ENCODE data around the gene RUNX1. TPM values are rescaled to one million over a fixed set of nuclear protein-coding genes. Genes with fewer than 3 reads are reported as not detected.

RUNX1 gene
- total RNA-seq, 1 experiment from 2014 or later: 0.52 TPM

DNA sequence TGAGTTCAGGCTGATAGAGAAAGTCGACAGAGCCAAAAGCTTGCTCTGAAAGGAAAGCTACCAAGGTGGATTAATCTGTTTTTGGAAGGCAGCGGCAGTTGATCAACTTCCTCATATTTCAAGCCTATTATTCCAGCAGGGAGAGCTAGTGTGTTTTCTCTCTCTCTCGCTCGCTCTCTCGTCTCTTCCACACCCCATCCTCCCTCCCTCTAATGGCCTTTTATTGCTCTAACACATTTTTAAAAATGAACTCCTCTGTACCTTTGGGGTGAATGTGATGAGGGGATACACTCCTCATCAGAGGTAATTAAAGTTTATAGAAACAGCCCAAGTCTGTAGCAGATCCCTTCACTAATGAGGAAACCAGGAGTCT, 253.9 kb downstream of the RUNX1 start:
- CTCF ChIA-PET: no interaction called here
- Histone ChIP-seq H3K4me1 (ENCODE audit: insufficient read depth, low read length, poor library complexity, severe bottlenecking) (no peaks in the 10 kb centered on the region), H3K27ac (ENCODE audit: low read depth, low read length, poor library complexity, severe bottlenecking) (no peak overlapping the region), H3K36me3 (ENCODE audit: insufficient read depth, low read length, poor library complexity, severe bottlenecking) (no peaks in the 10 kb centered on the region), H3K9me3 (ENCODE audit: low read depth, low read length, poor library complexity, severe bottlenecking) (no peaks in the 10 kb centered on the region), H3K27me3 (replicated peaks; ENCODE audit: insufficient read depth, low read depth, low read length, poor library complexity) (peaks cover 7% of the 10 kb centered on the region), H3K4me3 (ENCODE audit: low read depth, low read length, poor library complexity, severe bottlenecking) (no peak overlapping the region)
- TF ChIP-seq, protein P1, sequence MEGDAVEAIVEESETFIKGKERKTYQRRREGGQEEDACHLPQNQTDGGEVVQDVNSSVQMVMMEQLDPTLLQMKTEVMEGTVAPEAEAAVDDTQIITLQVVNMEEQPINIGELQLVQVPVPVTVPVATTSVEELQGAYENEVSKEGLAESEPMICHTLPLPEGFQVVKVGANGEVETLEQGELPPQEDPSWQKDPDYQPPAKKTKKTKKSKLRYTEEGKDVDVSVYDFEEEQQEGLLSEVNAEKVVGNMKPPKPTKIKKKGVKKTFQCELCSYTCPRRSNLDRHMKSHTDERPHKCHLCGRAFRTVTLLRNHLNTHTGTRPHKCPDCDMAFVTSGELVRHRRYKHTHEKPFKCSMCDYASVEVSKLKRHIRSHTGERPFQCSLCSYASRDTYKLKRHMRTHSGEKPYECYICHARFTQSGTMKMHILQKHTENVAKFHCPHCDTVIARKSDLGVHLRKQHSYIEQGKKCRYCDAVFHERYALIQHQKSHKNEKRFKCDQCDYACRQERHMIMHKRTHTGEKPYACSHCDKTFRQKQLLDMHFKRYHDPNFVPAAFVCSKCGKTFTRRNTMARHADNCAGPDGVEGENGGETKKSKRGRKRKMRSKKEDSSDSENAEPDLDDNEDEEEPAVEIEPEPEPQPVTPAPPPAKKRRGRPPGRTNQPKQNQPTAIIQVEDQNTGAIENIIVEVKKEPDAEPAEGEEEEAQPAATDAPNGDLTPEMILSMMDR (conservative IDR thresholded peaks at IDR 0.05; ENCODE audit: low read depth, low read length): no peak
- TF ChIP-seq EZH2 (IDR thresholded peaks at IDR 0.05; ENCODE audit: borderline replicate concordance, low read depth, low read length, poor library complexity, severe bottlenecking): no peak
- intact Hi-C loops (cut with micrococcal nuclease; ENCODE audit: unreplicated experiment): no loop called here
- POLR2A ChIA-PET (ENCODE audit: low non-redundant PET): no interaction called here
- no TSS peak for BruUV-seq (replicated peaks)
- DNase-seq (ENCODE audit: low spot score): no peak

DNA sequence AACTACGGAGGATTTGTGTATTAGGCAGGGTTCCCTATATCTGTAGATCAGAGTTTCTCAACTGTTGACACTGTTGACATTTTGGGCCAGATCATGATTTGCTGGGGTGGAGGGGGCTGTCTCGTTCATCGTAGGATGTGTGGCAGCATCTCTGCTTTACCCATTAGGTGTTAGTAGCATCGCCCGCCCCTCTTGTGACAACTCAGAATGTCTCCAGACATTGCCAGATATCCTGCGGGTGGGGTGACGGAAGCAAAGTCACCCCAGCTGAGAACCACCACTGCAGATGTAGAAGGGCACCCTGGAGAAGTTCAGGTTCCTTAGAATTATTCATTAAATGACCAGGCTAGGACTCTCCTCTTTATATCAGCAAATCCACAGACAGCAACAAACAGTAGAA, 254.4 kb downstream of the RUNX1 start:
- H3K4me3 ChIP-seq (ENCODE audit: low read depth, low read length, poor library complexity, severe bottlenecking): no peak overlapping the region
- intact Hi-C loops (cut with micrococcal nuclease; ENCODE audit: unreplicated experiment): no loop called here
- ChIA-PET POLR2A (ENCODE audit: low non-redundant PET) (no interaction called here), CTCF (no interaction called here)
- no peak for TF ChIP-seq EZH2 (IDR thresholded peaks at IDR 0.05; ENCODE audit: borderline replicate concordance, low read depth, low read length, poor library complexity, severe bottlenecking)
- TF ChIP-seq, protein P1 (conservative IDR thresholded peaks at IDR 0.05; ENCODE audit: low read depth, low read length): no peak
- H3K36me3 ChIP-seq (ENCODE audit: insufficient read depth, low read length, poor library complexity, severe bottlenecking): no peaks in the 10 kb centered on the region
- H3K4me1 ChIP-seq (ENCODE audit: insufficient read depth, low read length, poor library complexity, severe bottlenecking): no peaks in the 10 kb centered on the region
- DNase-seq (ENCODE audit: low spot score): no peak
- H3K27ac ChIP-seq (ENCODE audit: low read depth, low read length, poor library complexity, severe bottlenecking): no peak overlapping the region
- peaks cover 7% of the 10 kb centered on the region for H3K27me3 ChIP-seq (replicated peaks; ENCODE audit: insufficient read depth, low read depth, low read length, poor library complexity)
- no peaks in the 10 kb centered on the region for H3K9me3 ChIP-seq (ENCODE audit: low read depth, low read length, poor library complexity, severe bottlenecking)
- BruUV-seq (replicated peaks): no TSS peak

DNA sequence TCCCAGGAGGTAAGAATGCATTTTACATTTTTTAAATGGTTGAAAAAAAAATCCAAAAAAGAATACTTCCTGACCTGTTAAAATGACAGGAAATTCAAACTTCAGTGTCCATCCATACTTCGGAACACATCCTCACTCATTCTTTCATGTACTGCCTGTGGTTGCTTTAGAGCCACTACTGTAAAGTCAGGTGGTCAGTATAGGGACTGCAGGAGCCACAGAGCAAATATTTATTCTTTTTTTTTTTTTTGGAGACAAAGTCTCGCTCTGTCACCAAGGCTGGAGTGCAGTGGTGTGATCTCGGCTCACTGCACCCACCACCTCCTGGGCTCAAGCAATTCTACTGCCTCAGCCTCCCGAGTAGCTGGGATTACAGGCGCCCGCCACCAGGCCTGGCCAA, 255.6 kb downstream of the RUNX1 start:
- BruUV-seq (replicated peaks): no TSS peak
- no peaks in the 10 kb centered on the region for H3K9me3 ChIP-seq (ENCODE audit: low read depth, low read length, poor library complexity, severe bottlenecking)
- H3K27me3 ChIP-seq (replicated peaks; ENCODE audit: insufficient read depth, low read depth, low read length, poor library complexity): peaks cover 7% of the 10 kb centered on the region
- no peak for TF ChIP-seq EZH2 (IDR thresholded peaks at IDR 0.05; ENCODE audit: borderline replicate concordance, low read depth, low read length, poor library complexity, severe bottlenecking)
- TF ChIP-seq, protein P1 (conservative IDR thresholded peaks at IDR 0.05; ENCODE audit: low read depth, low read length): no peak
- no peak overlapping the region for H3K4me3 ChIP-seq (ENCODE audit: low read depth, low read length, poor library complexity, severe bottlenecking)
- CTCF ChIA-PET: no interaction called here
- POLR2A ChIA-PET (ENCODE audit: low non-redundant PET): no interaction called here
- H3K36me3 ChIP-seq (ENCODE audit: insufficient read depth, low read length, poor library complexity, severe bottlenecking): no peaks in the 10 kb centered on the region
- H3K4me1 ChIP-seq (ENCODE audit: insufficient read depth, low read length, poor library complexity, severe bottlenecking): no peaks in the 10 kb centered on the region
- intact Hi-C loops (cut with micrococcal nuclease; ENCODE audit: unreplicated experiment): no loop called here
- no peak for DNase-seq (ENCODE audit: low spot score)
- H3K27ac ChIP-seq (ENCODE audit: low read depth, low read length, poor library complexity, severe bottlenecking): no peak overlapping the region

Measured in A673 (cell line).